NCI-H1417 treated with DMSO at 0.1 percent for 48 hours (cell line): ENCODE results near the gene PRSS37.
"Not testable (repeated sequence)": the region's sequence is repeated elsewhere in the genome, so short reads cannot be mapped to it uniquely, and the experiment has no call there.

Experiments
- DNase-seq: peaks from one replicate; lab custom pipeline; 2025; lab: John Stamatoyannopoulos, UW

Gene PRSS37

DNA sequence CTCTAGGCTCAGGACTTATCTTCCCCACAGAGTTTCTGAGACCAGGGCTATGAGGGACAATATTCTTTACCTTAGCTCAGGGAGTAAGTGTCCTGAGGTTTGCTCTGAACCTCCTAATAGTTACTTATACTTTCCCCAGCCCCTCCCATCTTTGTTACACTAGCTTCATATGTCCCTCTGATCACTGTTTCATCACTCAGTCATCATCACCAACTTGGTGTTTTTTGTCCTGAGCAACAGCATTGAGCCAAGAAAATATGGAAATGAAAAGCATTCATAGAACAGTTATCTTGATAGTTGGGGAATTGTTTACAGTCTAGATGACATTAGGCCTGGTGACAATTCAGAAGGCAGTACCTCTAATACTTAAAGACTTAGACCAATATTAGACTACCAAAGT lies at the start of gene PRSS37:
PRSS37 (minus strand) TSS at position 101 of the 400 bp plus-strand sequence. CDS start 436 bp downstream, outside the sequence.
- no peak for DNase-seq

DNA sequence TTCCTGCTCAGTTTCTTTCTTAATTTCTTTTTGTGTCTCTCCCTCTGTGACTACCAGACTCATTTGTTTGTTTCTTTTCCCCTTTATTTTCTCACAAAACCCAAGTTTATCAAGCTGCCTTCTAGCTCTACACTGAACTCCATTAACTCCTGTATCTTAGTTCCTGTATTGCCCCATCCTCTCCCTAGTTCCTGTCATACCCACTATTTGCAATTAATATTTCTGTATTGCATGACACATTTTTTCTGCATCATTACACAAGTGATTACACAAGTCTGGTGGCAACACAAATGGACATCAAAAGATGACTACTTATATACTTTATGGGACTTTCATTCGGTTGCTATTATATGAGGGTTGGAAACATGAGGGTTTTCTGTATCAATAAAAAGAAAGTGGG lies 48.0 kb upstream of the PRSS37 start:
- DNase-seq, result no peak

DNA sequence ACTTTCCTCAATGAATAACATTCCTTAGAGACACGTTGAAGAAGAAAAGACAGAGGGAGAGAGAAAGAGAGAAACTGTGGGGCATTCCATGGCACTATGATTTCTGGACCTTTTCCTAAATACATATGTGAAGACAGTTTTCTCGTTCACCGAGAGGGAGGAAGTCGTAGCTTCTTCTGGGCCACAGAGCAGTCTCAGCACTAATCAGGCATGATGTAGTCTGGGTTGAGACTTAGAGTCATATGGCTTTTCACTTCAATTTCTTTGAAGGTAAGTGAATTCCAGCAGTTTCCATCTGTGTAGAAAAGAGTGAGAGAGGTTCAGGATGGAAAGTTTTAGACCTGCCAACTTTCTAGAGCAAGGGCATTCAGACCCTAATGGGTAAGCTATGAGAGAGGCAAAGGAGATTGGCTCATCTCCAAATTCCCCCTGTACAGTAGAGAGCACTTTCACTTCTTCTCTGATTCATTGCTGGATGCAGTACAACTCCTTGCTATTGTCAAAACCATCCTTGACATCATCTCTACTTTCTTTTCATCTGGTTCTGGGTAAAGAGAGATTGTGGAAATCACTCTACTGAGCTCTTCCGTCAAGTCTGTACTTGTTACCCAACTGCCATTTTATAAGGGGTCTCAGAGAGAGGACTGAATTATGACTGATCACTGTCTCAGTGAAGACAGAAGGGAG lies 43.4 kb upstream of the PRSS37 start:
- DNase-seq, result no peak

GRCh38 chr7:141880960-141881359 lies 39.7 kb upstream of the PRSS37 start:
- no peak for DNase-seq

DNA sequence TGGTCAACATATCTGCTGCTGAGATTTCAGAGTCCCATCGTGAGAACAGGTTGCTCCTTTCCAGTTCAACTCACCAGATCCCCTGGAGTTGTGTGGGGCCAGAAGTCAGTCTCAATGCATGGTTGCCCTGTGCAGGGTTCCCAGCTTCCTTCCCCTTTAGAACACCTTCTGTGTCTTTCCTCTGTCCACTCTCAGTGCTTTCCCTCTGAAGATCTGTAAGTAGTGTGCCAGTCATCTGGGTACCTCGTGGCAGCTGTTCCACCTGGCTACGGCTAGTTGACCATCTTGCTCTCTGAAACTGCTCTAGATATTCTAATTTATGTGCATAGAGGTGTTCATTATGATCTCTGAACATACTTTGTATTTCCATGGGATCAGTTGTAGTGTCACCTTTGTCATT lies 36.1 kb upstream of the PRSS37 start:
- no peak for DNase-seq

DNA sequence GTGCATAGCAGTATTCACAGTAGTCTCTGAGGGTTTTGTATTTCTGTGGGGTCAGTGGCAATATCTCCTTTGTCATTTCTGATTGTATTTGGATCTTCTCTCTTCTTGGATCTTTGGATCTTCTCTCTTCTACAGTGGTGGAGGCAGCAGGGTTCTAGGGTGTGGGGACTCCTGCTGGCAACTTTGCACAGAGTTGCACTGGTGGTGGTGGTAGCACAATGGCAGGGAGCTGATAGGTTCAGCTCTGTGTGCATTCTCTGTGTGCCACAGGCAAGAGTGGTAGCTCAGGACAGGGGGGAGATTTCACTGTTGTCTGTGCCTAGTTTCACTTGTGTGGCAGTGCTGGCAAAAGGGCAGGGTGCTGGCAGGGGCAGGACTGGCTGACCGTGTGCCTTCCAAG lies 35.1 kb upstream of the PRSS37 start:
- DNase-seq, result no peak

- DNase-seq, result no peak
Measured at GRCh38 chr7:141875453-141875852, 34.2 kb upstream of the PRSS37 start.

DNA sequence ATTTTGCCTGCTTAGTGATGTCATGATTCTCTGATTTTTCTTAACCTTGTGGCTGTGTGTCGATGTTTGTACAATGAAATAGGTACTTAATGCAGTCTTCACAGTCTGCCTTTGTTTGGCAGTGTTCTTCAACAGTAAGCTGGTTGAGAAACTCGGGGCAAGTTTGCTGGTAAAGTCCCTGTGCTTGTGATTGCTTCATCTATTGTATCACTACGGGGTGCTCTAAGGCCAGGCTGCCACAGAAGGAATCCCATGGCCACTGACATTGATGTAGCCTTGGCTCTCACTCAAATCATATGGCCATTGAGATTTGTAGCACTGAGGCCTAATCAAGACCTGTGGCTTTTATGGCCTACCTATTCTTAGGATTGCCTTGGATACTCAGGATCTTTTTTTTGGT lies 33.5 kb upstream of the PRSS37 start:
- no peak for DNase-seq

DNA sequence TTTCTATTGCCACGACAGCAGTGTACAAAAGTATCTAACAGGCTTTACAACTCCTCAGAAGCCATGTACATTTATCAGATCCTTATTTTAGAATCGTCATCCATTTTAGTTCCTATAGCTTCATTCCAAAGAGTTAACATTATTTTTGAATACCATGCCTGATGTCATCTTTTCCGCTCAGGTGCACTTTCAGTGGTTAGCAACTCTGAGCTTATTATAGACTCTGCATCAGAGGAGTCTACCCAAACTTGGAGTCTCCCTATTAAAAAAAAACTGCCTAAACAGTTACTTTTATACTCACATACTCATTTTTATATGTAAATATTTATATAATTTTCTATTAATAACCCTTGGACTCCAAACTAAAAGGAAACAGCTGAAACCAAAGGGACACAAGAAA lies 31.6 kb upstream of the PRSS37 start:
- no peak for DNase-seq

DNA sequence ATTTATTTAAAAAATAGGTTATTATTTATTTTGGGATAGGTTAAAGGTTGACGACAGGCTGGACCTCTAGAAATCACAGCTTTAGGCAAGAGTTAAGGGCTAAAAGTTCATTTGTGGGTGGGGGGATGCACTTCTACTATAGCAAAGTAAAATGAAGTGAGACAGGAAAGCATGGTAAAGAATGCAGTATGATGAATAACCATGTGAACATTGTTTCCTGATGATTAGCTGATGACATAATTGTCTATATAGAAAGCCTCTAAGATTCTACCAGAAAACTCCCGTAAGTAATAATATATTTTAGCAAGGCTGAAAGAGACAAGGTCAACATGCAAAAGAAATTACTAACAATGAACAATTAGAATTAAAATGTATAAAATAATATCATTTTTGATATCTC lies 25.7 kb upstream of the PRSS37 start:
- no peak for DNase-seq

DNA sequence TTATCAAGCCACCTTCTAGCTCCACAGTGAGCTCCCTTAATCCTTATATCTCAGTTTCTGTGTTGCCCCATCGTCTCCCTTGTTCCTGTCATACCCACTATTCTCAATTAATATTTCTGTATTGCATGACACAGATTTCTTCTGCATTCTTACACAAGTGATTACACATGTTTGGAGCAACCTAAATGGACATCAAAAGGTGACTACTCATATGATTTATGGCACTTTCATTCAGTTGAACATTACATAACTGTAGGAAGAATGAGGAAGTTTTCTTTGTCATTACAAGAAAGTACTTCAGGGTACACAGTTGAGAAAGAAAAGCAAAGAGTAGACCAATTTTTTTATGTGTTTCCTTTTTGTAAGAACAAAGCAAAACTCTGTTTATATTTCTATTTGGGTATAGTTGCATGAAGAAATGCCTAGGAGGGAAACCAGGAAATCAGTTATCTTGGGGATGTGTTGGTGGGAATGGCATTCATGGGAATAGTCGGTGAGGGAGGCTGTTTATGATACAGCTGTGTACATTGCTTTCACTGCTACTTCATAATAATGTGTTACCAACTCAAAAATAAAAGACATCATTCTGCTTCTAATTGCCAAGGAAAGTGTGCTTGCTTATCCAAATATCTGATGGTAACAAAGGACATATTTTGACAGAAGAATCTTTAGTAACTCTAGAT lies 23.6 kb upstream of the PRSS37 start:
- DNase-seq, result no peak

- DNase-seq, result no peak
Measured at GRCh38 chr7:141860207-141860606, 18.9 kb upstream of the PRSS37 start.

- DNase-seq, result no peak
Measured at GRCh38 chr7:141847996-141848395, 6.7 kb upstream of the PRSS37 start.

DNA sequence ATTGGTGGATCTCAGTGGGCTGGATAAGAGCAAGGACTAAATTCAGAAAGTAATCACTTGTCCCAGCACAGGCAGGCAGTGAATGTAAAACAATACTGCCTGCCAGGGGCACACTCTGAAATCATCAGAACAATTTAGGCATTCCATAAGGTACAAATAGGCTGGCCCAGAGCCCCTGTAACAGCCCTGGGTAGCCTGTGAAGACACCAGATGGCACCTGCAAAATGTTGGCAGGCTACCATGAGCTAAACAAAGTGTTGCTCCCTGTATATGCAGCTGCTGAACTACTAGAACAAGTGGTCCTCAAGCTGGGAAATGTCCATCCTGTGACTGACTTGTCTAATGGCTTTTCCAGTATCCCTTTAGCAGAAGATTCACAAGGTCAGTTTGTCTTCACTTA lies 3.0 kb upstream of the PRSS37 start:
- no peak for DNase-seq

- DNase-seq, result no peak
Measured at GRCh38 chr7:141842904-141843303, 1.6 kb upstream of the PRSS37 start.

- DNase-seq, result no peak
Measured at GRCh38 chr7:141840708-141841107, 577 bp downstream of the PRSS37 start.

DNA sequence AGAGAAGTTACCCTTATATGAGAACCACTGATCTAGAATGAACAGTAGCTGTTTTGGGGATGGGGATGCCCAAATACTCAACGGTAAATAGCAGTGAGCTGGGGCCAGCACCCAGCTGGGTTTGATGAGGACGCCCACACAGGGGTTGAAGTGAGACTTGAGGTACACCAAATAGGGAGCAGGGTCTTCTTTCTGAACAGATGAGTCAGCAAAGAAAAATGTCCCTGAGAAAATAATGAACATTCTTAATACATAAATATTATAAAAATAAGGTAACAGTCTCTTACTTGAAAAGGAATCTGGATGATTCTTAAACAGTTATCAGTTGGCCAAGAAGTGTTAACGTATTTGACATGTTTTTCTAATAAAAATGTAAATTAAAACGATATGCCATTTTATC lies 2.0 kb downstream of the PRSS37 start:
- DNase-seq, result no peak

GRCh38 chr7:141838581-141838980 lies 2.7 kb downstream of the PRSS37 start:
- no peak for DNase-seq

GRCh38 chr7:141837683-141838082 lies 3.6 kb downstream of the PRSS37 start:
- DNase-seq, result no peak

- DNase-seq, result not testable (repeated sequence)
Measured at GRCh38 chr7:141822432-141822831, 18.9 kb downstream of the PRSS37 start.

GRCh38 chr7:141820067-141820466 lies 21.2 kb downstream of the PRSS37 start:
- DNase-seq, result no peak

GRCh38 chr7:141792526-141792925 lies 48.8 kb downstream of the PRSS37 start:
- DNase-seq, result no peak

DNA sequence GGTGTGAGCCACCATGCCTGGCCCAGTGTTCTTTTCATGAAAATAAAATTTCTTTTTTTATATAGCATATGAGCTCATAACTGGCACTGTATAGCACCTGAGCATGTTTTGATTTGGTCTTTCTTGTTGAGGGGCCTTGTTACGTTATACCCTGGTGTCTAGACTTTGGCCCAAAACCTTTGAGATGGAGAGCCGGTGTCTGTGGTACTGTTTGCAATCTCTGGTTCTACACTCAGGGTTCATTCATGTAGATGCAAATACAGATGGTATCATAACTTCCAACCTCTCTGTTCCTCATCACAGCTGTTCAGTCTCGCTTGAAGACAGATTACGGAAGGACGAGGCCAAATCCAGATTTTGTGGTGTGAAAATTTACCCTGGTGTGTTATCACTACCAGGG lies 51.4 kb downstream of the PRSS37 start, which contains the start of gene TAS2R5:
TAS2R5 (plus strand) TSS at position 301 of the 400 bp plus-strand sequence. CDS start 145 bp downstream, outside the sequence.
- DNase-seq, result no peak

DNA sequence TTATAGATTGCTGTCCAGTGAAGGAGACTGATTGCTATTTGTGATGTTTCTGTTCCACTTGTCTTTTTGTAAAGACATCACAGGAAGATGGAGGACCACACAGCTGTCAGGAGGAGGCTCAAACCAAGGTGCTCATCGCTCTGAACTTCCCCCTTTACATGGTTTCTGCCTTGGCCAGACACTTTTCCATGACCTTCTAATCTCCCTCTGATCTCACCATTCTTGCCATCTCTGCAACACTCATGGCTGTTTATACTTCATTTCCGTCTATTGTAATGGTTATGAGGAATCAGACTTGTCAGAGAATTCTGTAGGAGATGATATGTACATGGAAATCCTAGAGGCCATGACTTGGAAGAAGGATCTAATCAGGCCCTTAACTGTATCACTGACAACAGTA lies 53.0 kb downstream of the PRSS37 start:
- DNase-seq, result no peak
